MM.1S (cell line): Measurements from ENCODE around the gene HRAS.

Experiments used
- DNase-seq: peaks from one replicate; pipeline ENCODE4 v3.0.0-alpha.2; 2015
- H2AFZ ChIP-seq: fragments of 300-600 bp; sonication (generic); 2 replicates; pipeline ENCODE4 v1.6.0; 2016; ENCODE audit warnings: antibody characterized with exemption, low read length
- H3F3A ChIP-seq: fragments of 300-600 bp; sonication (generic); 2 replicates; pipeline ENCODE4 v1.6.1; 2016; ENCODE audit warnings: mild to moderate bottlenecking, antibody characterized with exemption, low read length, moderate library complexity, mixed read lengths; ENCODE audit not compliant: insufficient read depth
- H3K27ac ChIP-seq: fragments of 300-600 bp; sonication (generic); 2 replicates; pipeline ENCODE4 v1.5.1; 2016; ENCODE audit warnings: mild to moderate bottlenecking, low read length
- H3K27me3 ChIP-seq: fragments of 300-600 bp; sonication (generic); replicated peaks from 2 replicates; pipeline ENCODE4 v1.6.0; 2016; ENCODE audit warnings: low read length; ENCODE audit not compliant: insufficient read depth
- H3K36me3 ChIP-seq: fragments of 300-600 bp; sonication (generic); replicated peaks from 2 replicates; pipeline ENCODE4 v1.6.1; 2016; ENCODE audit warnings: mild to moderate bottlenecking, low read length, mixed read lengths; ENCODE audit not compliant: insufficient read depth
- H3K4me1 ChIP-seq: fragments of 300-600 bp; sonication (generic); 2 replicates; pipeline ENCODE4 v1.6.1; 2016; ENCODE audit warnings: low read length, mixed read lengths
- H3K4me2 ChIP-seq: fragments of 300-600 bp; sonication (generic); 2 replicates; pipeline ENCODE4 v1.6.0; 2016; ENCODE audit warnings: low read depth, low read length
- H3K4me3 ChIP-seq: fragments of 300-600 bp; sonication (generic); 2 replicates; pipeline ENCODE4 v1.5.1; 2016; ENCODE audit warnings: low read length, mixed read lengths
- H3K79me2 ChIP-seq: fragments of 300-600 bp; sonication (generic); 2 replicates; pipeline ENCODE4 v1.6.1; 2016; ENCODE audit warnings: mixed run types, low read length, mixed read lengths
- H3K9ac ChIP-seq: fragments of 300-600 bp; sonication (generic); 2 replicates; pipeline ENCODE4 v1.6.1; 2016; ENCODE audit warnings: low read length, mixed read lengths
- H3K9me2 ChIP-seq: fragments of 300-600 bp; sonication (generic); replicated peaks from 2 replicates; pipeline ENCODE4 v1.6.1; 2016; ENCODE audit warnings: mild to moderate bottlenecking, low read length, mixed read lengths; ENCODE audit not compliant: insufficient read depth
- H3K9me3 ChIP-seq: fragments of 300-600 bp; sonication (generic); replicated peaks from 2 replicates; pipeline ENCODE4 v1.6.1; 2016; ENCODE audit warnings: mild to moderate bottlenecking, low read length, mixed read lengths; ENCODE audit not compliant: insufficient read depth
- H4K20me1 ChIP-seq: fragments of 300-600 bp; sonication (generic); 2 replicates; pipeline ENCODE4 v1.6.1; 2016; ENCODE audit warnings: mild to moderate bottlenecking, low read length, moderate library complexity, mixed read lengths; ENCODE audit not compliant: insufficient read depth
- EZH2 ChIP-seq: fragments of 300-600 bp; sonication (generic); optimal IDR thresholded peaks from 2 replicates; pipeline ENCODE3; 2017; ENCODE audit warnings: low read depth, mild to moderate bottlenecking, antibody characterized with exemption, low read length, mixed read lengths
- EZH2phosphoT487 ChIP-seq: fragments of 300-600 bp; sonication (generic); IDR thresholded peaks from 2 replicates; pipeline ENCODE4 v1.6.1; 2018; ENCODE audit warnings: antibody characterized with exemption, low read length
- TF ChIP-seq, protein P1 (sequence below): fragments of 300-600 bp; sonication (generic); IDR thresholded peaks from 2 replicates; pipeline ENCODE4 v1.5.1; 2016; ENCODE audit warnings: antibody characterized with exemption, low read length, mixed read lengths

The HRAS gene

DNA sequence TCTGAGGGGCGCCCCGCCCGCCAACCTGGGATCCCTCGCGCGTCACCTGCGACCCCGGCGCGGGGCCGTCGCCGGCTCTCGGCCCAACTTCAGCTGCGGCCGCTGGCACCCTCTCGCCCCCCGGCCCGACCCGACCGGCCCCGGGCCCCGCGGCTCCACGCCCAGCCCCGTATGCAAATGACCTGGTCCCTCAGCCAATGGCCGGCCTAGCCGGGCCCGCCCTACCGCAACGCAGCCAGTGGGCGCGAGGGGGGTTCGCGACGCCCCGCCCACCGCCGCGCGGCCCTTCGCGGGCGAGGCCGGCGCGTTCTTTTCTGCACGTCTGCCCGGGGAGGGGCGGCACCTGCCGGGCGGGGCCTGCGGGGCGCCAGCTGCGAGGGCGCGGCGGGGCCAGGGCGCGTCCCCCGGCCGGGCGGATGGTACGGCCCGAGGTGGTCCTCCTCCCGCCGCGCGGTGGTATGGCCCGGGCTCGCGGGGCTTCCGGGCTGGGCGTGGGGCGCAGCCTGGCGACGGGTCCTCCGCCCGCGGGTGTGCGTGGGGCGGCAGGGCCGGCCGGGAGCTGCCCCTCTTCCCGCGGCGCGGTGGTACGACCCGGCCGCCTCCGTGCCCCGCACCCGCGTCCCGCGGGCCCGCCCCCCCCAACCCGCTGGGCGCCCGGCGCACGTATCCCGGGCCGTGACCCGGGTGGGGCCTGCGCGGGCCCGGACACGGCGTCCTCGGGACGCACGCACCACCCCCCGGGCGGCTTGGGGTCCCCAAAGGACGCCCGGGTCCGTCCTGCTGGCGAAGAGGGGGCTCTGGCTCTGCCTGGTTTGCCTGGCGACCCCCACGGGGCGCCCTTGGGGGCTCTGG lies 33.2 kb upstream of the HRAS start:
- peak; percentile 96 for DNase-seq
- Histone ChIP-seq H2AFZ (peak overlapping the region; percentile 57), H3K9ac (peak overlapping the region; percentile 67)

DNA sequence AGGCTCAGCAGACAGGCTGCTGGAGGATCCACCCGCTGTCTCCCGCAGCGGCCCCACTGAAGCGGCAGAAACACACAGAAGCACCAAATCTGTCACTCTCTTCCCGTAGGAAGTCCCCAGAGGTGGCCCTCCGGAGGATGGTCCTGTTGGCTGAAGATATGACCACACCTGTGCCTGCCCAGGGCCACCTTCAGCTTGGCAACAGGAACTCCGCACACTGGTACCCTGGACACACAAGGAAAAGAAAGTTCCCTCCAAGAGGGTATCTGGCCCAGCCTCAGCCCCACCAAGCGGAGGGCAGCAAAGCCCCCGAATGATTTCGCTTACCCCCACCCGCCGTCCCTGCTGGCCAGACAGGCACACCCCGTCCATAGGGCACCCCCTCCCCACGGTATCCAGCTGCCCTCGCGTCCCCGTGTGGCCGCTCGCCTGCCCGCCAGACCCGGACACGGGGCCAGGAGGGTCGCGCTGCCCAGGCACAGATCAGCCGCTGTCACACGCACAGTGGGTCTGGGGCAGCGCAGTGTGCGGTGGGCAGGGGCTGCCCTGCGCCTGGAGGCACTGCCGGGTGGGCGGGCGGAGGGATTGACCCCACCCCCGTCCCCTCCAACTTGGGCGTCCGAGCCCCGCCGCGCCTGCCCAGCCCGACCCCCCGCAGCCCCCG lies 32.4 kb upstream of the HRAS start:
- Histone ChIP-seq H3K9me2 (no peaks in the 10 kb centered on the region), H3K79me2 (peaks cover 7% of the 10 kb centered on the region; the same call in 1 of the 2 replicates), H2AFZ (no peak overlapping the region), H3K27me3 (peaks cover 9% of the 10 kb centered on the region), H3K9ac (peak overlapping the region; percentile 41; the same call in 1 of the 2 replicates), H3F3A (peaks cover 10% of the 10 kb centered on the region; the same call in 1 of the 2 replicates), H4K20me1 (no peaks in the 10 kb centered on the region), H3K4me3 (peak overlapping the region; percentile 72), H3K4me1 (no peaks in the 10 kb centered on the region), H3K36me3 (no peaks in the 10 kb centered on the region), H3K9me3 (no peaks in the 10 kb centered on the region), H3K27ac (no peak overlapping the region), H3K4me2 (peak overlapping the region; percentile 86; the same call in 1 of the 2 replicates)
- peak; percentile 6 for DNase-seq
- TF ChIP-seq, protein P1, sequence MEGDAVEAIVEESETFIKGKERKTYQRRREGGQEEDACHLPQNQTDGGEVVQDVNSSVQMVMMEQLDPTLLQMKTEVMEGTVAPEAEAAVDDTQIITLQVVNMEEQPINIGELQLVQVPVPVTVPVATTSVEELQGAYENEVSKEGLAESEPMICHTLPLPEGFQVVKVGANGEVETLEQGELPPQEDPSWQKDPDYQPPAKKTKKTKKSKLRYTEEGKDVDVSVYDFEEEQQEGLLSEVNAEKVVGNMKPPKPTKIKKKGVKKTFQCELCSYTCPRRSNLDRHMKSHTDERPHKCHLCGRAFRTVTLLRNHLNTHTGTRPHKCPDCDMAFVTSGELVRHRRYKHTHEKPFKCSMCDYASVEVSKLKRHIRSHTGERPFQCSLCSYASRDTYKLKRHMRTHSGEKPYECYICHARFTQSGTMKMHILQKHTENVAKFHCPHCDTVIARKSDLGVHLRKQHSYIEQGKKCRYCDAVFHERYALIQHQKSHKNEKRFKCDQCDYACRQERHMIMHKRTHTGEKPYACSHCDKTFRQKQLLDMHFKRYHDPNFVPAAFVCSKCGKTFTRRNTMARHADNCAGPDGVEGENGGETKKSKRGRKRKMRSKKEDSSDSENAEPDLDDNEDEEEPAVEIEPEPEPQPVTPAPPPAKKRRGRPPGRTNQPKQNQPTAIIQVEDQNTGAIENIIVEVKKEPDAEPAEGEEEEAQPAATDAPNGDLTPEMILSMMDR, result no peak
- TF ChIP-seq EZH2, result no peak
- TF ChIP-seq EZH2phosphoT487, result no peak

More for the DNA sequence above, 33.2 kb upstream of the HRAS start:
- Histone ChIP-seq H3K79me2 (peaks cover 7% of the 10 kb centered on the region; the same call in 1 of the 2 replicates), H3K9me3 (no peaks in the 10 kb centered on the region), H3K4me1 (no peaks in the 10 kb centered on the region), H3F3A (peaks cover 10% of the 10 kb centered on the region; the same call in 1 of the 2 replicates), H3K4me3 (peak overlapping the region; percentile 72), H3K27me3 (peaks cover 9% of the 10 kb centered on the region), H3K36me3 (no peaks in the 10 kb centered on the region), H3K4me2 (peak overlapping the region; percentile 86), H3K27ac (no peak overlapping the region), H4K20me1 (no peaks in the 10 kb centered on the region), H3K9me2 (no peaks in the 10 kb centered on the region)
- TF ChIP-seq EZH2 (no peak), EZH2phosphoT487 (no peak)
- TF ChIP-seq, protein P1, result no peak

DNA sequence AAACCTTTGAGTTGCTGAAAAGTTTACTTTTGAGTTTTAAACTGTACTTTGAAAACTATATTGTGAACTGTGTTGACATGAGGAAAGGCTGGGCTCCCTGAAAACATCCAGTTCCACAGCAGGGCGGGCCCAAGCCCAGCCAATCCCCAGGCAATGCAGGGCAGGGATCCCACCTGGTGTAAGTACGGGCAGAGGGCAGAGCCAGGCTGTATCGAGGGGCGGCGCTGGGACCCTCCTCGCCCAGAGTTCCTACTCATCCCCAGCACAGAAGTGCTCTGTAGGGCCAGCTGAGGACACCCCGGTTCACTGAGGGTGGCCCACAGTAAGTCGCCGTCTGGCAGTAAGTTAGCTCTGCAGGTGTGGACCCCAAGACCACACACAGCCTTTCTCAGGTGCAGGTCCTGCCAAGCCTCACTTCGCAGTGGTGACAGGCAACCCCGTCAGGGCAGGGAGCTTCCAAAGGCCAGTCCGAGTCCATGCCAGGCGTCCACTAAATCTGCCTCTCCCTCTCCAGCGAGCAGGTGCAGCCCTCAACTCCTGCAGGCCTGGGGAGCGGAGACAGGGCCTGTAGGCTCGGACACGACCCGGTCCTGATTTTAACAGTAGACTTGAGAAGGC lies 31.7 kb upstream of the HRAS start:
- Histone ChIP-seq H3K9me3 (no peaks in the 10 kb centered on the region), H3K4me1 (no peaks in the 10 kb centered on the region), H3K79me2 (peaks cover 11% of the 10 kb centered on the region; the same call in 1 of the 2 replicates), H4K20me1 (no peaks in the 10 kb centered on the region), H3K9me2 (no peaks in the 10 kb centered on the region), H3K9ac (no peak overlapping the region), H3K36me3 (no peaks in the 10 kb centered on the region), H3K4me3 (peak overlapping the region; percentile 72), H2AFZ (no peak overlapping the region), H3F3A (peaks cover 10% of the 10 kb centered on the region; the same call in 1 of the 2 replicates), H3K27ac (no peak overlapping the region), H3K27me3 (peaks cover 9% of the 10 kb centered on the region), H3K4me2 (peak overlapping the region; percentile 86; the same call in 1 of the 2 replicates)
- peak; percentile 5 for DNase-seq
- TF ChIP-seq EZH2phosphoT487, result no peak
- no peak for TF ChIP-seq EZH2
- TF ChIP-seq, protein P1, result no peak
